Ishikawa (cell line): ENCODE measurements around the gene TUBB8.

ENCODE experiments used
- CEBPB ChIP-seq: IDR thresholded peaks from 2 replicates; pipeline ENCODE4 v1.6.1; 2012
- CREB1 ChIP-seq: IDR thresholded peaks from 2 replicates; pipeline ENCODE4 v1.6.1; 2012; ENCODE audit warnings: low read depth
- EGR1 ChIP-seq: IDR thresholded peaks from 2 replicates; pipeline ENCODE4 v1.6.1; 2012
- EP300 ChIP-seq: IDR thresholded peaks from 2 replicates; pipeline ENCODE4 v1.6.1; 2012; ENCODE audit warnings: borderline replicate concordance
- FOXM1 ChIP-seq: IDR thresholded peaks from 2 replicates; pipeline ENCODE4 v1.6.1; 2012; ENCODE audit warnings: low read depth, borderline replicate concordance
- MAX ChIP-seq: IDR thresholded peaks from 2 replicates; pipeline ENCODE4 v1.6.1; 2012
- NFIC ChIP-seq: IDR thresholded peaks from 2 replicates; pipeline ENCODE4 v1.6.1; 2012
- RAD21 ChIP-seq: IDR thresholded peaks from 2 replicates; pipeline ENCODE4 v1.6.1; 2012; ENCODE audit warnings: low read depth
- REST ChIP-seq: IDR thresholded peaks from 2 replicates; pipeline ENCODE4 v1.6.1; 2012; ENCODE audit warnings: low read depth, mild to moderate bottlenecking
- TAF1 ChIP-seq: IDR thresholded peaks from 2 replicates; pipeline ENCODE4 v1.6.1; 2012; ENCODE audit warnings: low read depth, mild to moderate bottlenecking
- TCF12 ChIP-seq: IDR thresholded peaks from 2 replicates; pipeline ENCODE4 v1.6.1; 2012; ENCODE audit warnings: low read depth
- TEAD4 ChIP-seq: IDR thresholded peaks from 2 replicates; pipeline ENCODE4 v1.6.1; 2012
- YY1 ChIP-seq: IDR thresholded peaks from 2 replicates; pipeline ENCODE4 v1.6.1; 2012; ENCODE audit warnings: low read depth
- ZBTB7A ChIP-seq: IDR thresholded peaks from 2 replicates; pipeline ENCODE4 v1.6.1; 2012; ENCODE audit warnings: low read depth
- TF ChIP-seq, protein P1 (sequence below): IDR thresholded peaks from 2 replicates; pipeline ENCODE4 v1.6.1; 2012

TUBB8 gene

GRCh38 chr10:48996-49395, at the start of gene TUBB8:
Gene TUBB8, minus strand, starts transcription at chr10:49296. Its CDS starts 58 bp downstream, at chr10:49238.
- TF ChIP-seq REST (no peak), TEAD4 (no peak), FOXM1 (no peak), EGR1 (no peak), MAX (no peak), NFIC (no peak), EP300 (no peak), CREB1 (no peak), TCF12 (no peak), TAF1 (no peak), ZBTB7A (no peak), CEBPB (no peak), YY1 (no peak), RAD21 (no peak)
- TF ChIP-seq, protein P1, sequence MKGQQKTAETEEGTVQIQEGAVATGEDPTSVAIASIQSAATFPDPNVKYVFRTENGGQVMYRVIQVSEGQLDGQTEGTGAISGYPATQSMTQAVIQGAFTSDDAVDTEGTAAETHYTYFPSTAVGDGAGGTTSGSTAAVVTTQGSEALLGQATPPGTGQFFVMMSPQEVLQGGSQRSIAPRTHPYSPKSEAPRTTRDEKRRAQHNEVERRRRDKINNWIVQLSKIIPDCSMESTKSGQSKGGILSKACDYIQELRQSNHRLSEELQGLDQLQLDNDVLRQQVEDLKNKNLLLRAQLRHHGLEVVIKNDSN, result no peak

GRCh38 chr10:96466-96865, 47.4 kb upstream of the TUBB8 start:
- TF ChIP-seq MAX, result no peak
- TF ChIP-seq TEAD4, result no peak
- TF ChIP-seq, protein P1, result no peak
- TF ChIP-seq RAD21, result no peak
- TF ChIP-seq ZBTB7A, result no peak
- TF ChIP-seq REST, result no peak
- no peak for TF ChIP-seq EGR1
- TF ChIP-seq NFIC, result no peak
- TF ChIP-seq YY1, result no peak
- no peak for TF ChIP-seq TAF1
- TF ChIP-seq CEBPB, result no peak
- no peak for TF ChIP-seq CREB1
- TF ChIP-seq FOXM1, result no peak

DNA sequence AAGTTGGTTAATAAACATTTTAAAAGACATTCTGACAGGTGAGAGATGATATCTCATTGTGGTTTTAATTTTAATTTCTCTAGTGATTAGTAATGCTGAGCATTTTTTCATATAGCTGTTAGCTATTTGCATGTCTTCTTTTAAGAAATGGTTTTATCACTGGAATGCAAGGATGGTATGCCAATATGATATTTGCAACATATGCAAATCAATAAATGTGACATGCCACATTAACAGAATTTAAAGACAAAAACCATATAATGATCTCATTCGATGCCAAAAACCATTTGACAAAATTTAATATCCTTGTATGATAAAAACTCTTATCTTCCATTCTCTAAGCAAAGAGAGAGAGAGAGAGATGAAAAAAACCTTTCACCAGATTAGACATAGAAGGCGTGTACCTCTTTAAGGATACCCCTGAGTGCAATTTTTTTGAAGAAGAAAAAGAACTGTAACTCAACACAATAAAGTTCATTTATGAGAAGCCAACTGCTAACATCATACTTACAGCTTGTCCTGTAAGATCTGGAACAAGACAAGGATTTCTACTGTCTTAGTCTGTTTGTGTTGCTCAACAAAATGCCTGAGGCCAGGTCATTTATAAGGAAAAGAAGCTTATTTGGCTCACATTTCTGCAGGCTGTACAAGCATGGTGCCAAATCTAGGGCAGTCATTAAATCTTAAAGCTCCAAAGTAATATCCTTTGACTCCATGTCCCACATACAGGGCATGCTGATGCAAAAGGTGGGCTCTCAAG, 46.4 kb upstream of the TUBB8 start:
- no peak for TF ChIP-seq EP300
- no peak for TF ChIP-seq REST
- no peak for TF ChIP-seq NFIC
- TF ChIP-seq TAF1, result no peak
- TF ChIP-seq EGR1, result no peak

GRCh38 chr10:94613-95012, 45.5 kb upstream of the TUBB8 start:
- TF ChIP-seq CREB1 (no peak), NFIC (no peak), REST (no peak), TEAD4 (no peak), TCF12 (no peak), EGR1 (no peak), YY1 (no peak), RAD21 (no peak), CEBPB (no peak), ZBTB7A (no peak), FOXM1 (no peak), TAF1 (no peak), EP300 (no peak), MAX (no peak)
- TF ChIP-seq, protein P1, result no peak
